HepG2 (cell line): ENCODE results near the gene TNP2.

Source experiments
- GMEB1 ChIP-seq: sonication (generic); formaldehyde crosslinking; IDR thresholded peaks from 2 replicates; pipeline ENCODE4 v1.5.1; 2020; ENCODE audit warnings: missing genetic modification reagents, mild to moderate bottlenecking, borderline replicate concordance
- ZNF232 ChIP-seq: sonication (generic); formaldehyde crosslinking; IDR thresholded peaks from 2 replicates; pipeline ENCODE4 v1.4.0; 2020; ENCODE audit warnings: missing genetic modification reagents, borderline replicate concordance

GRCh38 chr16:11240636-11241473, 28.3 kb downstream of the TNP2 start:
- TF ChIP-seq ZNF232, result no peak
- no peak for TF ChIP-seq GMEB1 (CRISPR knock-in tag)
